ENCODE data around the gene MRPS25.

MRPS25 gene

DNA sequence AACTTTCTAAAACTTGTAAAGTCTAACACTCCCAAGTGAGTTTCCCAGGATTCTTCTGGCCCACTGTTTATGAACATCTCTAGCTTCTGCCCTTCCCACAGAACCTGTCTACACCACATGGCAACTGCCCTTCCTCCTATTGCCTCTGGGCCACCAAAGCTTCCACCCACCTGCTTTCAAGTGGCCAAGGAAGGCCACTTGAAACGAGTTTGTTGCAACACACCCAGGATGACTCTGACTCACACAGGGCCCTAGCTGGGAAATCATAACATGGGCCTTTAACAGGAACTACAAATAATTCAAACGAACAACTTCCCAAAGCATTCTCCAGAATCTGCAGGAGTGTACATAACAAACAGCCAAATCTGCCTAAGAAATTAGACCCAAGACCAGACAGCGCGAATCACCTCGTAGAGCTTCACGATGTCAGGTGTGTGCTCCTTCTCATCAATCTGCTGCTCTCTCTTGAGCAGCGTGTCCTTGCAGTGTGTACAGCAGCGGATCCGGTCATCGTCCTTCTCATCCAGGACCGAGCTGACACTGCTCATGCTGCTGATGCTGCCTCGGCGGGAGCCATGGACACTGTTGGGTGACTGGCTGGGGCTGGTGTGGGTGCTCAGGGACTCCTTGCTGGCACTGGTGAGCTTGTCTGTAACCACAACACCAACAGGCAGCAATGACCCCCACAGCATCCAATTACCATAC is 17.0 kb upstream of the MRPS25 start:
- Histone ChIP-seq H2AFZ (ENCODE audit: low read depth, low read length) (no peak overlapping the region), H3K9me3 (ENCODE audit: insufficient read depth, low read length) (no peaks in the 10 kb centered on the region), H3K36me3 (replicated peaks; ENCODE audit: low read depth, low read length) (peaks cover 85% of the 10 kb centered on the region), H3K79me2 (ENCODE audit: low read length) (no peaks in the 10 kb centered on the region), H3K4me3 (ENCODE audit: low read length) (no peak overlapping the region), H3K4me1 (ENCODE audit: low read length) (no peaks in the 10 kb centered on the region), H3K27ac (ENCODE audit: low read length) (no peak overlapping the region), H4K20me1 (ENCODE audit: insufficient read depth, low read length) (0 out of 2 replicates have a peak, but pooled peaks cover 4% of the 10 kb centered on the region), H3K9ac (ENCODE audit: low read length) (no peak overlapping the region), H3K27me3 (ENCODE audit: low read depth, low read length) (no peaks in the 10 kb centered on the region), H3K4me2 (ENCODE audit: low read length) (no peak overlapping the region)
- no peak for TF ChIP-seq EZH2phosphoT487 (IDR thresholded peaks at IDR 0.05; ENCODE audit: low read depth)
- TF ChIP-seq, protein P1, sequence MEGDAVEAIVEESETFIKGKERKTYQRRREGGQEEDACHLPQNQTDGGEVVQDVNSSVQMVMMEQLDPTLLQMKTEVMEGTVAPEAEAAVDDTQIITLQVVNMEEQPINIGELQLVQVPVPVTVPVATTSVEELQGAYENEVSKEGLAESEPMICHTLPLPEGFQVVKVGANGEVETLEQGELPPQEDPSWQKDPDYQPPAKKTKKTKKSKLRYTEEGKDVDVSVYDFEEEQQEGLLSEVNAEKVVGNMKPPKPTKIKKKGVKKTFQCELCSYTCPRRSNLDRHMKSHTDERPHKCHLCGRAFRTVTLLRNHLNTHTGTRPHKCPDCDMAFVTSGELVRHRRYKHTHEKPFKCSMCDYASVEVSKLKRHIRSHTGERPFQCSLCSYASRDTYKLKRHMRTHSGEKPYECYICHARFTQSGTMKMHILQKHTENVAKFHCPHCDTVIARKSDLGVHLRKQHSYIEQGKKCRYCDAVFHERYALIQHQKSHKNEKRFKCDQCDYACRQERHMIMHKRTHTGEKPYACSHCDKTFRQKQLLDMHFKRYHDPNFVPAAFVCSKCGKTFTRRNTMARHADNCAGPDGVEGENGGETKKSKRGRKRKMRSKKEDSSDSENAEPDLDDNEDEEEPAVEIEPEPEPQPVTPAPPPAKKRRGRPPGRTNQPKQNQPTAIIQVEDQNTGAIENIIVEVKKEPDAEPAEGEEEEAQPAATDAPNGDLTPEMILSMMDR (IDR thresholded peaks at IDR 0.05; ENCODE audit: low read depth, low read length) = no peak

GRCh38 chr3:15079091-15079490 is 14.0 kb upstream of the MRPS25 start:
- no peaks in the 10 kb centered on the region for H3K4me1 ChIP-seq (ENCODE audit: low read length)
- no peak overlapping the region for H3K9ac ChIP-seq (ENCODE audit: low read length)
- no peak for TF ChIP-seq EZH2phosphoT487 (IDR thresholded peaks at IDR 0.05; ENCODE audit: low read depth)
- TF ChIP-seq, protein P1 (IDR thresholded peaks at IDR 0.05; ENCODE audit: low read depth, low read length) = no peak
- no peaks in the 10 kb centered on the region for H3K27me3 ChIP-seq (ENCODE audit: low read depth, low read length)
- H4K20me1 ChIP-seq (ENCODE audit: insufficient read depth, low read length) = 0 out of 2 replicates have a peak, but pooled peaks cover 4% of the 10 kb centered on the region
- H3K36me3 ChIP-seq (replicated peaks; ENCODE audit: low read depth, low read length) = peaks cover 76% of the 10 kb centered on the region
- H3K27ac ChIP-seq (ENCODE audit: low read length) = no peak overlapping the region
- H3K4me3 ChIP-seq (ENCODE audit: low read length) = no peak overlapping the region
- H2AFZ ChIP-seq (ENCODE audit: low read depth, low read length) = no peak overlapping the region
- no peak overlapping the region for H3K4me2 ChIP-seq (ENCODE audit: low read length)
- H3K9me3 ChIP-seq (ENCODE audit: insufficient read depth, low read length) = no peaks in the 10 kb centered on the region
- H3K79me2 ChIP-seq (ENCODE audit: low read length) = no peaks in the 10 kb centered on the region

GRCh38 chr3:15074500-15074899 is 9.4 kb upstream of the MRPS25 start:
- Histone ChIP-seq H3K27me3 (ENCODE audit: low read depth, low read length) (no peaks in the 10 kb centered on the region), H3K27ac (ENCODE audit: low read length) (no peak overlapping the region), H3K9ac (ENCODE audit: low read length) (no peak overlapping the region), H2AFZ (ENCODE audit: low read depth, low read length) (no peak overlapping the region), H3K4me1 (ENCODE audit: low read length) (no peaks in the 10 kb centered on the region), H3K4me3 (ENCODE audit: low read length) (no peak overlapping the region), H3K79me2 (ENCODE audit: low read length) (no peaks in the 10 kb centered on the region), H4K20me1 (ENCODE audit: insufficient read depth, low read length) (no peaks in the 10 kb centered on the region), H3K9me3 (ENCODE audit: insufficient read depth, low read length) (no peaks in the 10 kb centered on the region), H3K36me3 (replicated peaks; ENCODE audit: low read depth, low read length) (peaks cover 61% of the 10 kb centered on the region), H3K4me2 (ENCODE audit: low read length) (no peak overlapping the region)
- TF ChIP-seq, protein P1 (IDR thresholded peaks at IDR 0.05; ENCODE audit: low read depth, low read length) = no peak
- no peak for TF ChIP-seq EZH2phosphoT487 (IDR thresholded peaks at IDR 0.05; ENCODE audit: low read depth)

GRCh38 chr3:15071699-15072098 is 6.6 kb upstream of the MRPS25 start:
- TF ChIP-seq, protein P1 (IDR thresholded peaks at IDR 0.05; ENCODE audit: low read depth, low read length) = no peak
- no peak for TF ChIP-seq EZH2phosphoT487 (IDR thresholded peaks at IDR 0.05; ENCODE audit: low read depth)
- Histone ChIP-seq H3K79me2 (ENCODE audit: low read length) (no peaks in the 10 kb centered on the region), H3K9me3 (ENCODE audit: insufficient read depth, low read length) (no peaks in the 10 kb centered on the region), H3K36me3 (replicated peaks; ENCODE audit: low read depth, low read length) (peaks cover 39% of the 10 kb centered on the region), H3K27ac (ENCODE audit: low read length) (no peak overlapping the region), H3K9ac (ENCODE audit: low read length) (no peak overlapping the region), H2AFZ (ENCODE audit: low read depth, low read length) (no peak overlapping the region), H3K27me3 (ENCODE audit: low read depth, low read length) (no peaks in the 10 kb centered on the region), H3K4me3 (ENCODE audit: low read length) (no peak overlapping the region), H3K4me1 (ENCODE audit: low read length) (no peaks in the 10 kb centered on the region), H3K4me2 (ENCODE audit: low read length) (no peak overlapping the region), H4K20me1 (ENCODE audit: insufficient read depth, low read length) (0 out of 2 replicates have a peak, but pooled peaks cover 3% of the 10 kb centered on the region)

All from OCI-LY3 (cell line).